Fibroblast of lung (primary cell): Measurements from ENCODE around the gene LASP1. TPM values are rescaled to one million over a fixed set of nuclear protein-coding genes. Genes with fewer than 3 reads are reported as not detected.

Experiments
- DNase-seq, 2 donors: peaks; one replicate each; pipeline versions ENCODE4 v3.0.0 to v3.0.0-alpha.2; 2010; ENCODE audit warnings: low read depth in 2 of 2
- H2AFZ ChIP-seq: 2 replicates; pipeline ENCODE4 v1.5.1; 2012; ENCODE audit warnings: low read length, control low read depth, inconsistent platforms
- H3K27ac ChIP-seq: 2 replicates; pipeline ENCODE4 v1.5.1; 2011; ENCODE audit warnings: low read length, control low read depth; ENCODE audit not compliant: insufficient read depth
- H3K27me3 ChIP-seq: 2 replicates; pipeline ENCODE4 v1.5.1; 2011; ENCODE audit warnings: mild to moderate bottlenecking, low read length; ENCODE audit not compliant: control insufficient read depth, insufficient read depth
- H3K36me3 ChIP-seq: 2 replicates; pipeline ENCODE4 v1.5.1; 2011; ENCODE audit warnings: low read length; ENCODE audit not compliant: control insufficient read depth, insufficient read depth
- H3K4me1 ChIP-seq: 2 replicates; pipeline ENCODE4 v1.5.1; 2011; ENCODE audit warnings: low read length; ENCODE audit not compliant: control insufficient read depth, insufficient read depth; ENCODE audit errors: extremely low read depth
- H3K4me2 ChIP-seq: 2 replicates; pipeline ENCODE4 v1.5.1; 2011; ENCODE audit warnings: low read length, control low read depth; ENCODE audit not compliant: insufficient read depth; ENCODE audit errors: extremely low read depth
- H3K4me3 ChIP-seq, 4 experiments: fragments of 200-600 bp in 1 of 4; sonication (generic) in 1 of 4; replicated peaks in 1 of 4; 2 replicates each; pipeline ENCODE4 v1.5.1; 2011 to 2016; ENCODE audit warnings: low read length in 4 of 4, low read depth in 3 of 4, mild to moderate bottlenecking in 3 of 4, control low read depth in 2 of 4, inconsistent platforms in 1 of 4, mixed read lengths in 1 of 4; ENCODE audit not compliant: insufficient read depth in 1 of 4; ENCODE audit errors: control extremely low read depth in 1 of 4
- H3K79me2 ChIP-seq: 2 replicates; pipeline ENCODE4 v1.5.1; 2012; ENCODE audit warnings: mild to moderate bottlenecking, low read length, inconsistent platforms; ENCODE audit not compliant: control insufficient read depth, insufficient read depth
- H3K9ac ChIP-seq: 2 replicates; pipeline ENCODE4 v1.5.1; 2011; ENCODE audit warnings: mild to moderate bottlenecking, low read length, control low read depth; ENCODE audit not compliant: insufficient read depth
- H3K9me3 ChIP-seq: 2 replicates; pipeline ENCODE4 v1.5.1; 2012; ENCODE audit warnings: low read depth, low read length; ENCODE audit not compliant: control insufficient read depth, insufficient read depth
- H4K20me1 ChIP-seq: 2 replicates; pipeline ENCODE4 v1.5.1; 2011; ENCODE audit warnings: low read length; ENCODE audit not compliant: control insufficient read depth, insufficient read depth; ENCODE audit errors: extremely low read depth
- EZH2 ChIP-seq: IDR thresholded peaks from 2 replicates; pipeline ENCODE4 v1.5.1; 2012; ENCODE audit warnings: low read length, control low read depth, mild to moderate bottlenecking; ENCODE audit errors: missing control alignments
- polyA plus RNA-seq, 2 donors: library from polyadenylated mRNA; depleted of rRNA in 1 of 2; stranded (reverse) in 1 of 2; unstranded in 1 of 2; fragments of >200 nt; gene quantifications; 2 replicates each; pipeline ENCODE4 v1.2.1, GENCODE V29; 2011 to 2012; ENCODE audit warnings: missing spikeins in 1 of 2
- total RNA-seq: library from RNA; depleted of rRNA; stranded (reverse); fragments of >200 nt; gene quantifications from 2 replicates; pipeline ENCODE4 v1.2.1, GENCODE V29; 2014
- TF ChIP-seq, protein P1 (sequence below), 2 donors: IDR thresholded peaks in 1 of 2; conservative IDR thresholded peaks in 1 of 2; 1 replicate in 1 of 2; 2 replicates in 1 of 2; pipeline ENCODE4 v1.5.1; 2011 to 2012; ENCODE audit warnings: low read length in 2 of 2, control low read depth in 1 of 2, inconsistent platforms in 1 of 2, low read depth in 1 of 2, mild to moderate bottlenecking in 1 of 2

The LASP1 gene
- total and polyA plus RNA-seq, 2 donors (not counting 1 experiment from before 2014, with no cell fraction given), result 79.8 to 208 TPM

- H3K4me2 ChIP-seq, result peak overlapping the region; percentile 99
- H3K79me2 ChIP-seq, result peaks cover 55% of the 10 kb centered on the region
- peak overlapping the region; percentile 86 for H3K27ac ChIP-seq
- H3K4me3 ChIP-seq, result peak overlapping the region; percentile 86 to 99 (median 96)
- no peak overlapping the region for H2AFZ ChIP-seq
- H4K20me1 ChIP-seq, result peaks cover 5% of the 10 kb centered on the region
- peaks cover 10% of the 10 kb centered on the region for H3K36me3 ChIP-seq
- TF ChIP-seq EZH2, result no peak
- TF ChIP-seq, protein P1, sequence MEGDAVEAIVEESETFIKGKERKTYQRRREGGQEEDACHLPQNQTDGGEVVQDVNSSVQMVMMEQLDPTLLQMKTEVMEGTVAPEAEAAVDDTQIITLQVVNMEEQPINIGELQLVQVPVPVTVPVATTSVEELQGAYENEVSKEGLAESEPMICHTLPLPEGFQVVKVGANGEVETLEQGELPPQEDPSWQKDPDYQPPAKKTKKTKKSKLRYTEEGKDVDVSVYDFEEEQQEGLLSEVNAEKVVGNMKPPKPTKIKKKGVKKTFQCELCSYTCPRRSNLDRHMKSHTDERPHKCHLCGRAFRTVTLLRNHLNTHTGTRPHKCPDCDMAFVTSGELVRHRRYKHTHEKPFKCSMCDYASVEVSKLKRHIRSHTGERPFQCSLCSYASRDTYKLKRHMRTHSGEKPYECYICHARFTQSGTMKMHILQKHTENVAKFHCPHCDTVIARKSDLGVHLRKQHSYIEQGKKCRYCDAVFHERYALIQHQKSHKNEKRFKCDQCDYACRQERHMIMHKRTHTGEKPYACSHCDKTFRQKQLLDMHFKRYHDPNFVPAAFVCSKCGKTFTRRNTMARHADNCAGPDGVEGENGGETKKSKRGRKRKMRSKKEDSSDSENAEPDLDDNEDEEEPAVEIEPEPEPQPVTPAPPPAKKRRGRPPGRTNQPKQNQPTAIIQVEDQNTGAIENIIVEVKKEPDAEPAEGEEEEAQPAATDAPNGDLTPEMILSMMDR (conservative IDR thresholded peaks at IDR 0.05 in 1 of 2, IDR thresholded peaks at IDR 0.05 in 1 of 2; ENCODE audit: low read depth in 1 of 2, low read length in 2 of 2), result no peak
- peak overlapping the region; percentile 85 for H3K9ac ChIP-seq
- peaks cover 33% of the 10 kb centered on the region for H3K4me1 ChIP-seq
- no peaks in the 10 kb centered on the region for H3K27me3 ChIP-seq
- H3K9me3 ChIP-seq, result no peaks in the 10 kb centered on the region
- DNase-seq, result peak; percentile 54 to 60
These were observed 654 bp downstream of the LASP1 start for GRCh38 chr17:38870259-38871165.

- Histone ChIP-seq H3K4me1 (peaks cover 33% of the 10 kb centered on the region), H3K9ac (peak overlapping the region; percentile 61), H4K20me1 (peaks cover 6% of the 10 kb centered on the region), H3K27me3 (no peaks in the 10 kb centered on the region), H3K36me3 (peaks cover 10% of the 10 kb centered on the region), H3K79me2 (peaks cover 63% of the 10 kb centered on the region), H3K9me3 (no peaks in the 10 kb centered on the region), H3K4me2 (peak overlapping the region; percentile 99), H2AFZ (no peak overlapping the region), H3K27ac (peak overlapping the region; percentile 73), H3K4me3 (peak overlapping the region; percentile 79 to 99 (median 90))
- peak; percentile 71 to 83 for DNase-seq
- no peak for TF ChIP-seq EZH2
- TF ChIP-seq, protein P1 (conservative IDR thresholded peaks at IDR 0.05 in 1 of 2, IDR thresholded peaks at IDR 0.05 in 1 of 2; ENCODE audit: low read depth in 1 of 2, low read length in 2 of 2), result no peak
These were observed 1.6 kb downstream of the LASP1 start for GRCh38 chr17:38871247-38872015.

GRCh38 chr17:38872027-38872511 is 2.2 kb downstream of the LASP1 start:
- no peak for DNase-seq
- no peaks in the 10 kb centered on the region for H3K27me3 ChIP-seq
- H3K79me2 ChIP-seq, result peaks cover 68% of the 10 kb centered on the region
- H3K36me3 ChIP-seq, result peaks cover 12% of the 10 kb centered on the region
- H3K4me1 ChIP-seq, result peaks cover 35% of the 10 kb centered on the region
- H3K9me3 ChIP-seq, result no peaks in the 10 kb centered on the region
- no peak for TF ChIP-seq EZH2
- TF ChIP-seq, protein P1 (conservative IDR thresholded peaks at IDR 0.05 in 1 of 2, IDR thresholded peaks at IDR 0.05 in 1 of 2; ENCODE audit: low read depth in 1 of 2, low read length in 2 of 2), result no peak
- H2AFZ ChIP-seq, result no peak overlapping the region
- H3K27ac ChIP-seq, result peak overlapping the region; percentile 73
- H4K20me1 ChIP-seq, result peaks cover 6% of the 10 kb centered on the region
- peak overlapping the region; percentile 20 for H3K9ac ChIP-seq
- peak overlapping the region; percentile 79 to 99 (median 90) for H3K4me3 ChIP-seq
- peak overlapping the region; percentile 99 for H3K4me2 ChIP-seq
